ENCODE data around the gene SNX12.

- TF ChIP-seq, protein P1, sequence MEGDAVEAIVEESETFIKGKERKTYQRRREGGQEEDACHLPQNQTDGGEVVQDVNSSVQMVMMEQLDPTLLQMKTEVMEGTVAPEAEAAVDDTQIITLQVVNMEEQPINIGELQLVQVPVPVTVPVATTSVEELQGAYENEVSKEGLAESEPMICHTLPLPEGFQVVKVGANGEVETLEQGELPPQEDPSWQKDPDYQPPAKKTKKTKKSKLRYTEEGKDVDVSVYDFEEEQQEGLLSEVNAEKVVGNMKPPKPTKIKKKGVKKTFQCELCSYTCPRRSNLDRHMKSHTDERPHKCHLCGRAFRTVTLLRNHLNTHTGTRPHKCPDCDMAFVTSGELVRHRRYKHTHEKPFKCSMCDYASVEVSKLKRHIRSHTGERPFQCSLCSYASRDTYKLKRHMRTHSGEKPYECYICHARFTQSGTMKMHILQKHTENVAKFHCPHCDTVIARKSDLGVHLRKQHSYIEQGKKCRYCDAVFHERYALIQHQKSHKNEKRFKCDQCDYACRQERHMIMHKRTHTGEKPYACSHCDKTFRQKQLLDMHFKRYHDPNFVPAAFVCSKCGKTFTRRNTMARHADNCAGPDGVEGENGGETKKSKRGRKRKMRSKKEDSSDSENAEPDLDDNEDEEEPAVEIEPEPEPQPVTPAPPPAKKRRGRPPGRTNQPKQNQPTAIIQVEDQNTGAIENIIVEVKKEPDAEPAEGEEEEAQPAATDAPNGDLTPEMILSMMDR (IDR thresholded peaks at IDR 0.05; ENCODE audit: insufficient read depth, low read length): no peak
- no peak for TF ChIP-seq REST (IDR thresholded peaks at IDR 0.05; ENCODE audit: insufficient replicate concordance, low read depth)
- no peak for TF ChIP-seq POLR2AphosphoS5 (IDR thresholded peaks at IDR 0.05; ENCODE audit: low read depth)
These were observed 43.8 kb upstream of the SNX12 start for GRCh38 chrX:71111921-71112431.

Measured in HL-60 (cell line).